ENCODE results near the gene ADAMTS17. TPM values are rescaled to one million over a fixed set of nuclear protein-coding genes. Genes with fewer than 3 reads are reported as not detected.

Gene ADAMTS17
- total RNA-seq, 1 experiment from 2014 or later = 4.2 TPM

- no peaks in the 10 kb centered on the region for H3K36me3 ChIP-seq (ENCODE audit: control insufficient read depth in 1 of 2, insufficient read depth in 2 of 2, low read length in 2 of 2)
- DNase-seq (ENCODE audit: low read depth, low spot score) (no peak), ATAC-seq (no peak)
- H2AFZ ChIP-seq (ENCODE audit: low read depth, low read length, poor library complexity, severe bottlenecking) = no peak overlapping the region
- no peak overlapping the region for H3K9ac ChIP-seq (ENCODE audit: low read length)
- H3K9me3 ChIP-seq (ENCODE audit: control insufficient read depth in 1 of 2, insufficient read depth in 1 of 2, low read depth in 1 of 2, low read length in 2 of 2) = no peaks in the 10 kb centered on the region
- RAD21 ChIA-PET (ENCODE audit: low non-redundant PET in 1 of 2, low total read pairs in 2 of 2, uncharacterized antibody in 2 of 2, unreplicated experiment in 2 of 2) = no interaction called here
- POLR2A ChIA-PET = no interaction called here
- no TSS peak for BruUV-seq (replicated peaks)
- H3K27me3 ChIP-seq (ENCODE audit: insufficient read depth, low read length) = no peaks in the 10 kb centered on the region
- H4K20me1 ChIP-seq (ENCODE audit: insufficient read depth) = no peaks in the 10 kb centered on the region
- H3K27ac ChIP-seq (ENCODE audit: low read depth, low read length) = no peak overlapping the region
- TF ChIP-seq TCF7L2 (IDR thresholded peaks at IDR 0.05; ENCODE audit: borderline replicate concordance, extremely low read depth, insufficient read depth, insufficient read length) (no peak), SIN3A (IDR thresholded peaks at IDR 0.05; ENCODE audit: low read depth) (no peak), ZBTB33 (IDR thresholded peaks at IDR 0.05; ENCODE audit: extremely low read depth, insufficient replicate concordance, low read length) (no peak), EGR1 (IDR thresholded peaks at IDR 0.05; ENCODE audit: low read depth) (no peak), ATF3 (IDR thresholded peaks at IDR 0.05) (no peak), RAD21 (IDR thresholded peaks at IDR 0.05; ENCODE audit: low read depth) (no peak), YY1 (IDR thresholded peaks at IDR 0.05; ENCODE audit: extremely low read depth, insufficient replicate concordance, low read depth, low read length) (no peak), SRF (IDR thresholded peaks at IDR 0.05; ENCODE audit: low read depth) (no peak), MAX (IDR thresholded peaks at IDR 0.05) (no peak), EZH2phosphoT487 (IDR thresholded peaks at IDR 0.05; ENCODE audit: borderline replicate concordance) (no peak), POLR2AphosphoS5 (IDR thresholded peaks at IDR 0.05; ENCODE audit: low read depth, low read length) (no peak), FOSL1 (IDR thresholded peaks at IDR 0.05; ENCODE audit: low read depth) (no peak), SP1 (IDR thresholded peaks at IDR 0.05; ENCODE audit: low read depth) (no peak), ELF1 (IDR thresholded peaks at IDR 0.05; ENCODE audit: borderline replicate concordance, low read depth) (no peak)
- H3K4me1 ChIP-seq (ENCODE audit: control insufficient read depth in 1 of 2, insufficient read depth in 2 of 2, low read length in 2 of 2) = peaks cover 3 to 14% of the 10 kb centered on the region in 2 experiments; a peak in 2 of 4 replicates
- intact Hi-C loops (cut with micrococcal nuclease) = loop anchor here (2.0 to 5.0 kb wide), 3 partner anchors 39 to 664 kb away; no protein-coding TSS in a partner anchor
- H3K4me3 ChIP-seq (replicated peaks in 1 of 2; ENCODE audit: low read depth in 1 of 2, low read length in 2 of 2) = no peak overlapping the region
- no peaks in the 10 kb centered on the region for H3K79me2 ChIP-seq (ENCODE audit: insufficient read depth, low read length)
- CTCF ChIA-PET = interaction anchor here (1.0 to 1.6 kb wide), 2 partner anchors 40 to 414 kb away, joined by 3 to 13 read pairs; no protein-coding TSS in a partner anchor
- no peaks in the 10 kb centered on the region for H3K9me2 ChIP-seq (ENCODE audit: insufficient read depth)
- no peak overlapping the region for H3K4me2 ChIP-seq (ENCODE audit: low read length)
Measured at GRCh38 chr15:100343251-100343650, 1.5 kb upstream of the ADAMTS17 start.

All from HCT116 (cell line).